Measurements from ENCODE around the gene DNAJA1. TPM values are rescaled to one million over a fixed set of nuclear protein-coding genes. Genes with fewer than 3 reads are reported as not detected.

DNAJA1 gene
- total RNA-seq, 1 experiment from 2014 or later = 373 TPM

DNA sequence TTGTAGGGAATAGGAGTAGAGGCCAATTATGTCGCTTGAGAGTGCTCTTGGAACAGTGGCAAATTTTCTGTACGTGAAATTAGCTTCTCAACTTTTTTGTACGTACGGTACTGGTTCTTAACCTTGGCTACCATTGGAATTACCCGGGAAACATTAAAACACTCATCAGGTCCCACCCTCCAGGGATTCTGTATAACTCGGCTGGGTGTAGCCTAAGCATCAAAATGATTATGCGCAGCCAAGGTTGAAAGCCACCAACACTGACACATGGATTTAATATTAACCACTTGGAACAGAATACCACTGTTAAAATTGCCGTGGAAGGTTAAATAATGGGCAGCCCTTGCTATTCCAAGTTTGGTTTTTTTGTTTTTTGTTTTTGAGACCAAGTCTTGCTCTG, 17.4 kb downstream of the DNAJA1 start:
- no peaks in the 10 kb centered on the region for H3K27me3 ChIP-seq (replicated peaks; ENCODE audit: insufficient read depth, low read depth, low read length, poor library complexity)
- DNase-seq (ENCODE audit: low spot score) = no peak
- CTCF ChIA-PET = no interaction called here
- POLR2A ChIA-PET (ENCODE audit: low non-redundant PET) = no interaction called here
- H3K36me3 ChIP-seq (ENCODE audit: insufficient read depth, low read length, poor library complexity, severe bottlenecking) = peaks cover 44% of the 10 kb centered on the region
- TF ChIP-seq, protein P1, sequence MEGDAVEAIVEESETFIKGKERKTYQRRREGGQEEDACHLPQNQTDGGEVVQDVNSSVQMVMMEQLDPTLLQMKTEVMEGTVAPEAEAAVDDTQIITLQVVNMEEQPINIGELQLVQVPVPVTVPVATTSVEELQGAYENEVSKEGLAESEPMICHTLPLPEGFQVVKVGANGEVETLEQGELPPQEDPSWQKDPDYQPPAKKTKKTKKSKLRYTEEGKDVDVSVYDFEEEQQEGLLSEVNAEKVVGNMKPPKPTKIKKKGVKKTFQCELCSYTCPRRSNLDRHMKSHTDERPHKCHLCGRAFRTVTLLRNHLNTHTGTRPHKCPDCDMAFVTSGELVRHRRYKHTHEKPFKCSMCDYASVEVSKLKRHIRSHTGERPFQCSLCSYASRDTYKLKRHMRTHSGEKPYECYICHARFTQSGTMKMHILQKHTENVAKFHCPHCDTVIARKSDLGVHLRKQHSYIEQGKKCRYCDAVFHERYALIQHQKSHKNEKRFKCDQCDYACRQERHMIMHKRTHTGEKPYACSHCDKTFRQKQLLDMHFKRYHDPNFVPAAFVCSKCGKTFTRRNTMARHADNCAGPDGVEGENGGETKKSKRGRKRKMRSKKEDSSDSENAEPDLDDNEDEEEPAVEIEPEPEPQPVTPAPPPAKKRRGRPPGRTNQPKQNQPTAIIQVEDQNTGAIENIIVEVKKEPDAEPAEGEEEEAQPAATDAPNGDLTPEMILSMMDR (conservative IDR thresholded peaks at IDR 0.05; ENCODE audit: low read depth, low read length) = no peak
- TF ChIP-seq EZH2 (IDR thresholded peaks at IDR 0.05; ENCODE audit: borderline replicate concordance, low read depth, low read length, poor library complexity, severe bottlenecking) = no peak
- no peak overlapping the region for H3K4me3 ChIP-seq (ENCODE audit: low read depth, low read length, poor library complexity, severe bottlenecking)
- no TSS peak for BruUV-seq (replicated peaks)
- H3K27ac ChIP-seq (ENCODE audit: low read depth, low read length, poor library complexity, severe bottlenecking) = no peak overlapping the region
- H3K9me3 ChIP-seq (ENCODE audit: low read depth, low read length, poor library complexity, severe bottlenecking) = no peaks in the 10 kb centered on the region
- H3K4me1 ChIP-seq (ENCODE audit: insufficient read depth, low read length, poor library complexity, severe bottlenecking) = no peaks in the 10 kb centered on the region
- intact Hi-C loops (cut with micrococcal nuclease; ENCODE audit: unreplicated experiment) = no loop called here

DNA sequence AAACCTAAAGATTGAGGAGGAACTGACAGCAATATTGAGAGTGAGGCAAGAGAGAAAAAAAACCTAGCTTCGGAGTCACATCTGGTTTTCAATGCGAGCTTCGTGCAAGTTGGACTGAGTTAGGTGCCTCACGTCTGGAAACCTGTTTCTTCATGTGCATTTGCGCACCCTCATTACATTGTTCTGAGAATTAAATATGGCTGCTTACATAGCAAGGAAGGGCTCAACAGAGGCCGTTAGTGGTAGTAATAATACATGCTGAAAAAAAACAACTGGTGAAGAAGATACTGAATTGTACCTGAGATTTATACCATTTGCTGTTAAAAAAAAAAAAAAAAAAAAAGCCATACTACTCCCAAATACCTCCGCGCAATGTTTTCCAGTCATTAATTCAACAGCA, 18.6 kb downstream of the DNAJA1 start:
- peak overlapping the region; percentile 71 for H3K4me3 ChIP-seq (ENCODE audit: low read depth, low read length, poor library complexity, severe bottlenecking)
- BruUV-seq (replicated peaks) = no TSS peak
- CTCF ChIA-PET = interaction anchor here (0.6 kb wide), 1 partner anchor 243 kb away, joined by 3 read pairs; no protein-coding TSS in a partner anchor

DNA sequence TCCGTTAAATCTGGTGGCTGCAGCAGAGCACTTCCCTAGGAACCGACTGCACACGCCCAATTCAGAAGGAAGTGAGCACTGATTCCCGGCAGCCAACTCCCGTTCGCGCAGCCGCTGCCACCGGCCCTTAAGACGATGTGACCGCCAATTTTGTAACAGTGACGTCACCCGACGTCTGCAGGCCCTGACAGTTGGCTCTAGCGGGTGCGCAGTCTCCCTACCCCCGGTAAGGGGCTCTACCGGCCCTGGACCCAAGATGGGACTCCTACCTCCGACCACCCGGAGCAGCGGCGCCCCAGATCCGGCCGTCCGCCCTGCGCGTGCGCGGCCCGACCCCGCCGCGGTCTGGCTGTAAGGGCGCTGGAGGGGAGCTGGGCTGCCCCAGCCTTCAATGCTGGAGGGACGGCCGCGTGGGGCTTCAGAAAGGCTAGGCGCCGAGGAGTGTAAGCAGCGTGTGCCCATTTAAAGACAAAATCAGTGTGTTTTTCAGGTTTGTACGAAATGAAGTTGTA, 19.1 kb downstream of the DNAJA1 start:
- no peaks in the 10 kb centered on the region for H3K4me1 ChIP-seq (ENCODE audit: insufficient read depth, low read length, poor library complexity, severe bottlenecking)
- peak overlapping the region; percentile 76 for H3K27ac ChIP-seq (ENCODE audit: low read depth, low read length, poor library complexity, severe bottlenecking)
- H3K27me3 ChIP-seq (replicated peaks; ENCODE audit: insufficient read depth, low read depth, low read length, poor library complexity) = no peaks in the 10 kb centered on the region
- no peak for TF ChIP-seq EZH2 (IDR thresholded peaks at IDR 0.05; ENCODE audit: borderline replicate concordance, low read depth, low read length, poor library complexity, severe bottlenecking)
- TF ChIP-seq, protein P1 (conservative IDR thresholded peaks at IDR 0.05; ENCODE audit: low read depth, low read length) = no peak
- BruUV-seq (replicated peaks) = no TSS peak
- ChIA-PET CTCF (no interaction called here), POLR2A (ENCODE audit: low non-redundant PET) (no interaction called here)
- peak; percentile 89 for DNase-seq (ENCODE audit: low spot score)
- H3K9me3 ChIP-seq (ENCODE audit: low read depth, low read length, poor library complexity, severe bottlenecking) = no peaks in the 10 kb centered on the region
- peaks cover 32% of the 10 kb centered on the region for H3K36me3 ChIP-seq (ENCODE audit: insufficient read depth, low read length, poor library complexity, severe bottlenecking)
- intact Hi-C loops (cut with micrococcal nuclease; ENCODE audit: unreplicated experiment) = no loop called here
- peak overlapping the region; percentile 71 for H3K4me3 ChIP-seq (ENCODE audit: low read depth, low read length, poor library complexity, severe bottlenecking)

More for the DNA sequence above, 18.6 kb downstream of the DNAJA1 start:
- Histone ChIP-seq H3K4me1 (ENCODE audit: insufficient read depth, low read length, poor library complexity, severe bottlenecking) (no peaks in the 10 kb centered on the region), H3K36me3 (ENCODE audit: insufficient read depth, low read length, poor library complexity, severe bottlenecking) (peaks cover 32% of the 10 kb centered on the region), H3K27me3 (replicated peaks; ENCODE audit: insufficient read depth, low read depth, low read length, poor library complexity) (no peaks in the 10 kb centered on the region), H3K27ac (ENCODE audit: low read depth, low read length, poor library complexity, severe bottlenecking) (peak overlapping the region; percentile 76), H3K9me3 (ENCODE audit: low read depth, low read length, poor library complexity, severe bottlenecking) (no peaks in the 10 kb centered on the region)
- no peak for DNase-seq (ENCODE audit: low spot score)
- TF ChIP-seq, protein P1 (conservative IDR thresholded peaks at IDR 0.05; ENCODE audit: low read depth, low read length) = no peak
- no peak for TF ChIP-seq EZH2 (IDR thresholded peaks at IDR 0.05; ENCODE audit: borderline replicate concordance, low read depth, low read length, poor library complexity, severe bottlenecking)
- POLR2A ChIA-PET (ENCODE audit: low non-redundant PET) = no interaction called here
- intact Hi-C loops (cut with micrococcal nuclease; ENCODE audit: unreplicated experiment) = no loop called here

Measured in A673 (cell line).